BLaER1 (cell line): ENCODE measurements around the gene KAZN.
A peak's percentile ranks its signal among the peaks of the same experiment; 100 is the strongest.

Source experiments
- H3K27ac ChIP-seq: shearing (Covaris generic); formaldehyde crosslinking; 2 replicates; pipeline ENCODE4 v1.8.1; 2022
- H3K27me3 ChIP-seq: shearing (Covaris generic); formaldehyde crosslinking; 2 replicates; pipeline ENCODE4 v1.8.1; 2022
- H3K36me3 ChIP-seq: shearing (Covaris generic); formaldehyde crosslinking; 2 replicates; pipeline ENCODE4 v1.8.1; 2022
- H3K4me1 ChIP-seq: shearing (Covaris generic); formaldehyde crosslinking; 2 replicates; pipeline ENCODE4 v1.8.1; 2022
- H3K4me2 ChIP-seq: shearing (Covaris generic); formaldehyde crosslinking; 2 replicates; pipeline ENCODE4 v1.8.1; 2022
- H3K4me3 ChIP-seq: shearing (Covaris generic); formaldehyde crosslinking; 2 replicates; pipeline ENCODE4 v1.8.1; 2022
- H3K9ac ChIP-seq: shearing (Covaris generic); formaldehyde crosslinking; 2 replicates; pipeline ENCODE4 v1.8.1; 2022
- H3K9me3 ChIP-seq: shearing (Covaris generic); formaldehyde crosslinking; 2 replicates; pipeline ENCODE4 v1.8.1; 2022
- H4K20me1 ChIP-seq: shearing (Covaris generic); formaldehyde crosslinking; 2 replicates; pipeline ENCODE4 v1.8.1; 2022
- Cebpa-rat ChIP-seq: shearing (Covaris generic); IDR thresholded peaks from 2 replicates; pipeline ENCODE4 v1.8.1; 2022

The KAZN gene

GRCh38 chr1:14946011-14946359 is 347.5 kb downstream of the KAZN start:
- peaks cover 65% of the 10 kb centered on the region for H3K4me1 ChIP-seq

GRCh38 chr1:14946684-14947238 is 348.3 kb downstream of the KAZN start:
- no peak for TF ChIP-seq Cebpa-rat
- no peak overlapping the region for H3K9ac ChIP-seq
- peaks cover 61% of the 10 kb centered on the region for H3K4me1 ChIP-seq
- no peak overlapping the region for H3K4me3 ChIP-seq
- no peak overlapping the region for H3K27ac ChIP-seq
- peaks cover 26% of the 10 kb centered on the region; the same call in 1 of the 2 replicates for H3K36me3 ChIP-seq
- no peaks in the 10 kb centered on the region for H3K9me3 ChIP-seq
- peaks cover 89% of the 10 kb centered on the region for H4K20me1 ChIP-seq
- no peak overlapping the region for H3K4me2 ChIP-seq
- H3K27me3 ChIP-seq, result no peaks in the 10 kb centered on the region

More at GRCh38 chr1:14946011-14946359, 347.5 kb downstream of the KAZN start:
- no peak overlapping the region for H3K4me3 ChIP-seq
- peaks cover 26% of the 10 kb centered on the region; the same call in 1 of the 2 replicates for H3K36me3 ChIP-seq
- H4K20me1 ChIP-seq, result peaks cover 93% of the 10 kb centered on the region
- no peaks in the 10 kb centered on the region for H3K9me3 ChIP-seq
- no peak for TF ChIP-seq Cebpa-rat
- H3K9ac ChIP-seq, result no peak overlapping the region
- H3K27me3 ChIP-seq, result no peaks in the 10 kb centered on the region
- no peak overlapping the region; the same call in 1 of the 2 replicates for H3K4me2 ChIP-seq
- no peak overlapping the region for H3K27ac ChIP-seq

- TF ChIP-seq Cebpa-rat, result no peak
- Histone ChIP-seq H4K20me1 (peaks cover 82% of the 10 kb centered on the region), H3K36me3 (peaks cover 26% of the 10 kb centered on the region), H3K4me3 (no peak overlapping the region), H3K27me3 (no peaks in the 10 kb centered on the region), H3K4me1 (peaks cover 55% of the 10 kb centered on the region), H3K4me2 (no peak overlapping the region), H3K27ac (no peak overlapping the region), H3K9ac (no peak overlapping the region), H3K9me3 (0 out of 2 replicates have a peak, but pooled peaks cover under 1% of the 10 kb centered on the region)
These were observed 348.9 kb downstream of the KAZN start for GRCh38 chr1:14947421-14947820.

- H3K9me3 ChIP-seq, result peaks cover 8% of the 10 kb centered on the region
- no peak overlapping the region for H3K4me3 ChIP-seq
- peaks cover 75% of the 10 kb centered on the region for H4K20me1 ChIP-seq
- H3K36me3 ChIP-seq, result peaks cover 33% of the 10 kb centered on the region
- TF ChIP-seq Cebpa-rat, result no peak
- H3K4me2 ChIP-seq, result no peak overlapping the region
- H3K9ac ChIP-seq, result no peak overlapping the region
- no peaks in the 10 kb centered on the region for H3K27me3 ChIP-seq
- no peak overlapping the region for H3K27ac ChIP-seq
- peaks cover 50% of the 10 kb centered on the region for H3K4me1 ChIP-seq
These were observed 349.7 kb downstream of the KAZN start for GRCh38 chr1:14948112-14948652.

GRCh38 chr1:14949270-14949835 is 350.9 kb downstream of the KAZN start:
- TF ChIP-seq Cebpa-rat, result no peak
- H3K27ac ChIP-seq, result no peak overlapping the region
- peak overlapping the region; percentile 63; the same call in 1 of the 2 replicates for H3K4me2 ChIP-seq
- peaks cover 55% of the 10 kb centered on the region for H3K4me1 ChIP-seq
- H4K20me1 ChIP-seq, result peaks cover 63% of the 10 kb centered on the region
- H3K9ac ChIP-seq, result no peak overlapping the region
- H3K36me3 ChIP-seq, result peaks cover 44% of the 10 kb centered on the region
- no peaks in the 10 kb centered on the region for H3K27me3 ChIP-seq
- peaks cover 18% of the 10 kb centered on the region for H3K9me3 ChIP-seq
- no peak overlapping the region for H3K4me3 ChIP-seq

- peak overlapping the region; percentile 63 for H3K4me2 ChIP-seq
- peak overlapping the region; percentile 45; the same call in 1 of the 2 replicates for H3K27ac ChIP-seq
- no peak overlapping the region for H3K4me3 ChIP-seq
- peaks cover 55% of the 10 kb centered on the region for H3K4me1 ChIP-seq
- peaks cover 59% of the 10 kb centered on the region for H4K20me1 ChIP-seq
- TF ChIP-seq Cebpa-rat, result no peak
- H3K36me3 ChIP-seq, result peaks cover 43% of the 10 kb centered on the region
- 0 out of 2 replicates have a peak overlapping the region, but pooled peaks have one; percentile 17 for H3K9ac ChIP-seq
- H3K27me3 ChIP-seq, result no peaks in the 10 kb centered on the region
- peaks cover 18% of the 10 kb centered on the region for H3K9me3 ChIP-seq
These were observed 351.6 kb downstream of the KAZN start for GRCh38 chr1:14949836-14950713.

GRCh38 chr1:14951766-14952165 is 353.3 kb downstream of the KAZN start:
- Histone ChIP-seq H3K4me1 (peaks cover 61% of the 10 kb centered on the region), H3K9ac (no peak overlapping the region), H3K4me3 (no peak overlapping the region), H3K9me3 (peaks cover 18% of the 10 kb centered on the region), H3K36me3 (peaks cover 36% of the 10 kb centered on the region), H3K4me2 (no peak overlapping the region), H4K20me1 (peaks cover 62% of the 10 kb centered on the region), H3K27me3 (no peaks in the 10 kb centered on the region), H3K27ac (no peak overlapping the region)
- no peak for TF ChIP-seq Cebpa-rat

- Histone ChIP-seq H3K27me3 (no peaks in the 10 kb centered on the region), H3K4me3 (no peak overlapping the region), H3K27ac (no peak overlapping the region), H3K4me2 (no peak overlapping the region), H3K4me1 (peaks cover 71% of the 10 kb centered on the region), H3K9me3 (peaks cover 18% of the 10 kb centered on the region), H4K20me1 (peaks cover 62% of the 10 kb centered on the region), H3K36me3 (peaks cover 26% of the 10 kb centered on the region), H3K9ac (no peak overlapping the region)
- TF ChIP-seq Cebpa-rat, result no peak
These were observed 354.3 kb downstream of the KAZN start for GRCh38 chr1:14952626-14953314.

GRCh38 chr1:14954210-14954609 is 355.7 kb downstream of the KAZN start:
- H3K27ac ChIP-seq, result peak overlapping the region; percentile 27; the same call in 1 of the 2 replicates
- TF ChIP-seq Cebpa-rat, result no peak
- peaks cover 18% of the 10 kb centered on the region for H3K9me3 ChIP-seq

More at GRCh38 chr1:14954210-14954609, 355.7 kb downstream of the KAZN start:
- H3K36me3 ChIP-seq, result peaks cover 21% of the 10 kb centered on the region
- peaks cover 63% of the 10 kb centered on the region for H4K20me1 ChIP-seq
- peaks cover 84% of the 10 kb centered on the region for H3K4me1 ChIP-seq
- H3K4me3 ChIP-seq, result 0 out of 2 replicates have a peak overlapping the region, but pooled peaks have one; percentile 12
- no peak overlapping the region for H3K9ac ChIP-seq
- H3K4me2 ChIP-seq, result peak overlapping the region; percentile 55
- no peaks in the 10 kb centered on the region for H3K27me3 ChIP-seq
